ENCODE data around the gene MPHOSPH9.
"Not testable (repeated sequence)": the region's sequence is repeated elsewhere in the genome, so short reads cannot be mapped to it uniquely, and the experiment has no call there.

- not testable (repeated sequence) for TF ChIP-seq CTCF (optimal IDR thresholded peaks at IDR 0.05 in 1 of 3, IDR thresholded peaks at IDR 0.05 in 1 of 3, conservative IDR thresholded peaks at IDR 0.05 in 1 of 3; ENCODE audit: extremely low read depth in 1 of 3, insufficient read depth in 2 of 3, low read length in 3 of 3); EZH2 (IDR thresholded peaks at IDR 0.05; ENCODE audit: low read length)
These were observed 19.4 kb upstream of the MPHOSPH9 start for GRCh38 chr12:123252365-123252764.
